Lower leg skin (tissue), 3 donors: ENCODE data around the gene PRSS22.

ENCODE experiments used
- CTCF ChIP-seq, 3 donors: fragments of 450-650 bp; IDR thresholded peaks; one replicate each; pipeline ENCODE4 v1.5.1; 2016; ENCODE audit warnings: antibody characterized with exemption in 3 of 3, mild to moderate bottlenecking in 3 of 3, moderate library complexity in 2 of 3
- POLR2A ChIP-seq, 2 donors: fragments of 450-650 bp; IDR thresholded peaks; one replicate each; pipeline ENCODE4 v1.6.1; 2016 to 2017; ENCODE audit warnings: antibody characterized with exemption in 2 of 2, mild to moderate bottlenecking in 1 of 2, moderate library complexity in 1 of 2

DNA sequence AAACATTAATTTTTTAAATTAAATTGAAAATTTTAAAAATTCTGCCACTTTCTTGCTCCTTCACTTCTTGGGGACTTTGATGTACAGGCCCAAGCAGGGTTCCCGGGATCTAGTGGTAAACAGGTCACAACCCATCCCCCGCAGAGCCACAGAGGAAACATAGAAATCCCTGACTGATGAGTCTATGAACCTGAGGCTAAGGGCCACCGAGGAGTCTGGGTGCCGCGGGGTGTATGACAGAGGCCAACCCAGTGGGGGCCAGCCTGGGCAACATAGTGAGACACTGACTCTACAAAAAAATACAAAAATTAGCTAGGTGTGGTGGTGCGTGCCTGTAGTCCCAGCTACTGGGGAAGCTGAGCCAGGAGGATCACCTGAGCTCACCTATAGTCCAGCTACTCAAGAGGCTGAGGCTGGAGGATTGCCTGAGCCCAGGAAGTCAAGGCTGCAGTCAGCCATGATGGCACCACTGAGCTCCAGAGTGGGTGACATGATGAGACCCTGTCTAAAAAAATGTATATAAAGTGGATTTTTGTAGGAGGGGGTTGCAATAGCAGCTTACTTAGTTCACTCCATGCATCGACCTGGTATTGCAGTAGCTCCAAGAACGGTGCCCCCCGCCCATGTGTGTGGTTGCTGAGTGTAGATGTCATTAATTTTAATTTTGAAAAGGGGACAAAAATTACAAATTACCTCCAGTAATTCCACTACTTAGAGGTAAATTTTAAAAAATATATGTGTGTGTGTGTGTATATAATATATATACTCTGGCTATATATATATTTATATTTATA, 44.6 kb upstream of the PRSS22 start:
- TF ChIP-seq POLR2A (IDR thresholded peaks at IDR 0.05) = no peak
- TF ChIP-seq CTCF (IDR thresholded peaks at IDR 0.05) = no peak
